Body of pancreas (tissue), 4 donors: Measurements from ENCODE around the gene PALM. TPM values are rescaled to one million over a fixed set of nuclear protein-coding genes. Genes with fewer than 3 reads are reported as not detected.

Experiments used
- ATAC-seq: fragments of 150-250 bp; one replicate; pipeline ENCODE4 v1.9.1; 2016
- DNase-seq, 4 donors: peaks; one replicate each; pipeline ENCODE4 v3.0.0-alpha.2; 2019
- H3K27ac ChIP-seq, 4 donors: fragments of 200-600 bp; sonication (generic); 1 replicate in 3 of 4; 2 replicates in 1 of 4; pipeline versions ENCODE4 v1.5.1 to v1.6.1; 2016 to 2019; ENCODE audit warnings: mild to moderate bottlenecking in 1 of 4, mixed read lengths in 1 of 4, moderate library complexity in 1 of 4
- H3K27me3 ChIP-seq, 2 donors: fragments of 200-600 bp; sonication (generic); one replicate each; pipeline ENCODE4 v1.6.0; 2016; ENCODE audit warnings: mild to moderate bottlenecking in 1 of 2
- H3K36me3 ChIP-seq, 2 donors: fragments of 200-600 bp; sonication (generic); replicated peaks in 1 of 2; 2 replicates each; pipeline ENCODE4 v1.5.1; 2016; ENCODE audit warnings: low read depth in 2 of 2; ENCODE audit not compliant: insufficient read depth in 1 of 2
- H3K4me1 ChIP-seq: fragments of 200-600 bp; sonication (generic); one replicate; pipeline ENCODE4 v1.6.0; 2016
- H3K4me3 ChIP-seq, 2 donors: fragments of 200-600 bp; sonication (generic); 1 replicate in 1 of 2; 2 replicates in 1 of 2; pipeline ENCODE4 v1.5.1; 2016 to 2019
- H3K9me3 ChIP-seq, 3 donors: fragments of 200-600 bp; sonication (generic); 1 replicate in 2 of 3; 2 replicates in 1 of 3; pipeline ENCODE4 v1.5.1; 2016
- POLR2A ChIP-seq, 3 donors: fragments of 450-650 bp; IDR thresholded peaks; one replicate each; pipeline ENCODE4 v1.6.1; 2016; ENCODE audit warnings: antibody characterized with exemption in 3 of 3, mild to moderate bottlenecking in 2 of 3
- WGBS, 2 donors: methylation state at CpG; one replicate each; pipeline ENCODE4 v1.1.5; 2017; 5-methylcytosine and 5-hydroxymethylcytosine counted together
- intact Hi-C: fragments of 100-400 bp; cut with DNase I; formaldehyde crosslinking; loops from one replicate; pipeline ENCODE4 v1.15.1; 2023
- total RNA-seq, 2 donors: library from RNA; depleted of rRNA; stranded (reverse); fragments of >200 nt; gene quantifications; one replicate each; pipeline ENCODE4 v1.1.0, GENCODE V29; 2016
- TF ChIP-seq, protein P1 (sequence below), 7 experiments: fragments of 450-650 bp in 4 of 7; fragments of 200-600 bp in 3 of 7; sonication (generic) in 3 of 7; IDR thresholded peaks; one replicate each; pipeline ENCODE4 v1.5.1; 2016 to 2019; ENCODE audit warnings: antibody characterized with exemption in 7 of 7

Gene PALM
- total RNA-seq, 2 donors from 2014 or later = 14.8 to 32.6 TPM

GRCh38 chr19:791007-791566 is 82.4 kb downstream of the PALM start:
- intact Hi-C loops = no loop called here
- WGBS, 2 donors = 86 to 90% methylated on average over 26 of the region's 26 CpGs
- peaks cover 5% of the 10 kb centered on the region for H3K4me1 ChIP-seq
- H3K9me3 ChIP-seq = no peaks in the 10 kb centered on the region
- DNase-seq (no peak), ATAC-seq (no peak)
- no peaks in the 10 kb centered on the region for H3K27me3 ChIP-seq
- peak overlapping the region in 2 of 4 donors; percentile 36 to 45 for H3K27ac ChIP-seq
- H3K36me3 ChIP-seq = no peaks in the 10 kb centered on the region
- TF ChIP-seq, protein P1, sequence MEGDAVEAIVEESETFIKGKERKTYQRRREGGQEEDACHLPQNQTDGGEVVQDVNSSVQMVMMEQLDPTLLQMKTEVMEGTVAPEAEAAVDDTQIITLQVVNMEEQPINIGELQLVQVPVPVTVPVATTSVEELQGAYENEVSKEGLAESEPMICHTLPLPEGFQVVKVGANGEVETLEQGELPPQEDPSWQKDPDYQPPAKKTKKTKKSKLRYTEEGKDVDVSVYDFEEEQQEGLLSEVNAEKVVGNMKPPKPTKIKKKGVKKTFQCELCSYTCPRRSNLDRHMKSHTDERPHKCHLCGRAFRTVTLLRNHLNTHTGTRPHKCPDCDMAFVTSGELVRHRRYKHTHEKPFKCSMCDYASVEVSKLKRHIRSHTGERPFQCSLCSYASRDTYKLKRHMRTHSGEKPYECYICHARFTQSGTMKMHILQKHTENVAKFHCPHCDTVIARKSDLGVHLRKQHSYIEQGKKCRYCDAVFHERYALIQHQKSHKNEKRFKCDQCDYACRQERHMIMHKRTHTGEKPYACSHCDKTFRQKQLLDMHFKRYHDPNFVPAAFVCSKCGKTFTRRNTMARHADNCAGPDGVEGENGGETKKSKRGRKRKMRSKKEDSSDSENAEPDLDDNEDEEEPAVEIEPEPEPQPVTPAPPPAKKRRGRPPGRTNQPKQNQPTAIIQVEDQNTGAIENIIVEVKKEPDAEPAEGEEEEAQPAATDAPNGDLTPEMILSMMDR (IDR thresholded peaks at IDR 0.05) = no peak
- no peak for TF ChIP-seq POLR2A (IDR thresholded peaks at IDR 0.05)
- H3K4me3 ChIP-seq = no peak overlapping the region

DNA sequence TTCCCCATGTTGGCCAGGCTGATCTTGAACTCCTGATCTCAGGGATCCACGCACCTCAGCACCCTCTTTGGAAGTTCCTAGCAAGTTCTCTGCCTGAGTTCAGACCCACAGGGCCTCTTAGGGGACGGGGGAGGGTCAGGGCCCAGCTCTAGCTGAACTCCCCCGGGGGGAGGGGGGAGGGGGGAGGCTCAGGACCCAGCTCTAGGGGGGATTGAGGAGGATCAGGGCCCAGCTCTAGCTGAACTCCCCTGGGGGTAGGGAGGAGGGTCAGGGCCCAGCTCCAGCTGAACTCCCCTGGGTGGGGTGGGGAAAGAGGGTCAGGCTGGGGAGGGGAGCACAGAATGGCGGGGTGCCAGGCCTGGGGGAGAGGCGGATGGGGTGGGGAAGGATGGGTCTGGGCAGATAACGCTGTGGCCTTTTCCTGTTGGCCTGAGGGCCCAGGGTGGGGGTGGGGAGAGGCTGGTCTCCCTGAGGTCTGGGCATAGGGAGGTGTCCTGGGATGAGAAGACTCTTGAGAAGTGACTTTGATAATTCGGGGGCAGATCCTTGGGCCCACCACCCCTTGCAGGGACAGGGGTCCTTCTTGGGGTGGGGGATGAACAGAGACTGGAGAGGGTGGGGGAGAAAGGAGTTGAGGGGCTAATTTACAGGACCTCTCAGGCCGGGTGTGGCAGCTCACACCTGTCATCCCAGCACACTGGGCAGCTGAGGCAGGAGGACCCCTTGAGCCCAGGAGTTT is 83.0 kb downstream of the PALM start:
- Histone ChIP-seq H3K27ac (peak overlapping the region in 3 of 4 donors; percentile 5 to 45 (median 36)), H3K4me3 (no peak overlapping the region)
- intact Hi-C loops = no loop called here

GRCh38 chr19:792306-792885 is 83.7 kb downstream of the PALM start:
- TF ChIP-seq, protein P1 (IDR thresholded peaks at IDR 0.05) = no peak
- no peak for TF ChIP-seq POLR2A (IDR thresholded peaks at IDR 0.05)
- no peaks in the 10 kb centered on the region for H3K27me3 ChIP-seq
- ATAC-seq = no peak
- intact Hi-C loops = no loop called here
- no peak overlapping the region for H3K4me3 ChIP-seq
- WGBS, 2 donors = 78 to 81% methylated on average over 10 to 14 of the region's 16 CpGs
- H3K9me3 ChIP-seq = no peaks in the 10 kb centered on the region
- no peak for DNase-seq
- no peaks in the 10 kb centered on the region for H3K36me3 ChIP-seq
- peaks cover 9% of the 10 kb centered on the region for H3K4me1 ChIP-seq
- peak overlapping the region in 3 of 4 donors; percentile 5 to 45 (median 36) for H3K27ac ChIP-seq

More for the DNA sequence above, 83.0 kb downstream of the PALM start:
- no peaks in the 10 kb centered on the region for H3K27me3 ChIP-seq
- WGBS, 2 donors = 43 to 50% methylated on average over 6 to 8 of the region's 8 CpGs
- DNase-seq = no peak
- TF ChIP-seq, protein P1 (IDR thresholded peaks at IDR 0.05) = no peak
- no peak for TF ChIP-seq POLR2A (IDR thresholded peaks at IDR 0.05)
- ATAC-seq = no peak
- H3K4me1 ChIP-seq = peaks cover 9% of the 10 kb centered on the region
- H3K9me3 ChIP-seq = no peaks in the 10 kb centered on the region
- no peaks in the 10 kb centered on the region for H3K36me3 ChIP-seq

DNA sequence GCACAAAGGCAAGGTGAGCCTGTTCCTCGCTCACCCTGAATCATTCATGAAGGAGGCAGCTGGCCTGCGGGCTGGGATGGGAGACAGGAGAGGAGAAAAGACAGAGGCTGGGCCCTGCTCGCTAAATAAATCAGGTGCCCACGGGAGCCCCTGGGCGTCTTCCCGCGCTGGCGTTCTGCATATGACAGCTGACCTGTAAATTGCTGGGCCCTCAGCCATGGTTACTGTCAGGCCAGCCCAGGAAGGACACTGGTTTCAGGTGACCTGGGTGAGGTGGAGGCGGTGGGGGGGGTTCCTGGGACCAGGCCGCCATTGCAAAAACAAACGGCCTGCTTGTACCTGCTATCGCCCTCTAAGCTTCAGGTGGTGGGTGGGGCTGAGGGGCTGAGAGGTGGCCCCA is 85.1 kb downstream of the PALM start:
- Histone ChIP-seq H3K27me3 (no peaks in the 10 kb centered on the region), H3K9me3 (no peaks in the 10 kb centered on the region), H3K27ac (no peak overlapping the region), H3K4me3 (no peak overlapping the region), H3K36me3 (no peaks in the 10 kb centered on the region), H3K4me1 (peaks cover 10% of the 10 kb centered on the region)
- intact Hi-C loops = no loop called here
- DNase-seq (no peak), ATAC-seq (no peak)
- 87 to 94% methylated on average over 11 to 12 of the region's 12 CpGs for WGBS, 2 donors
- TF ChIP-seq POLR2A (IDR thresholded peaks at IDR 0.05) = no peak
- TF ChIP-seq, protein P1 (IDR thresholded peaks at IDR 0.05) = no peak
